GM21528 (cell line): ENCODE data around the gene NDRG2.

Experiments used
- ATAC-seq: cut with Tn5 transposase; IDR thresholded peaks from one replicate; pipeline ENCODE4 v1.9.1; 2021; ENCODE audit warnings: mild to moderate bottlenecking, moderate library complexity; ENCODE audit not compliant: unreplicated experiment, low FRiP score

Gene NDRG2

GRCh38 chr14:21024585-21025370 is at the start of gene NDRG2:
TSS of gene NDRG2 (minus strand) at chr14:21025061. CDS start at chr14:21023315, 1,746 bp downstream.
- no peak for ATAC-seq

- ATAC-seq = no peak
These were observed 49.1 kb upstream of the NDRG2 start for GRCh38 chr14:21073921-21074320.

- no peak for ATAC-seq
These were observed 48.0 kb upstream of the NDRG2 start for GRCh38 chr14:21072781-21073339.

GRCh38 chr14:21072031-21072473 is 47.2 kb upstream of the NDRG2 start:
- no peak for ATAC-seq

GRCh38 chr14:21071225-21072030 is 46.6 kb upstream of the NDRG2 start:
- ATAC-seq = peak; percentile 75

- ATAC-seq = no peak
These were observed 45.9 kb upstream of the NDRG2 start for GRCh38 chr14:21070610-21071224.

GRCh38 chr14:21070083-21070609 is 45.3 kb upstream of the NDRG2 start, which contains the start of gene ARHGEF40:
TSS of gene ARHGEF40 (plus strand) at chr14:21070304. CDS start at chr14:21070397, 93 bp downstream.
- no peak for ATAC-seq

GRCh38 chr14:21069388-21070082 is 44.7 kb upstream of the NDRG2 start:
- ATAC-seq = no peak

GRCh38 chr14:21068521-21069387 is 43.9 kb upstream of the NDRG2 start:
- ATAC-seq = no peak

- no peak for ATAC-seq
These were observed 42.1 kb upstream of the NDRG2 start for GRCh38 chr14:21066882-21067502.

GRCh38 chr14:21063479-21063878 is 38.6 kb upstream of the NDRG2 start:
- ATAC-seq = no peak

GRCh38 chr14:21061347-21061668 is 36.4 kb upstream of the NDRG2 start:
- no peak for ATAC-seq

GRCh38 chr14:21060614-21061346 is 35.9 kb upstream of the NDRG2 start:
- no peak for ATAC-seq

GRCh38 chr14:21059842-21060613 is 35.2 kb upstream of the NDRG2 start:
- ATAC-seq = no peak

- ATAC-seq = no peak
These were observed 34.0 kb upstream of the NDRG2 start for GRCh38 chr14:21058903-21059302.

- ATAC-seq = no peak
These were observed 33.2 kb upstream of the NDRG2 start, which contains the start of gene RNASE8 for GRCh38 chr14:21057803-21058675. TSS of gene RNASE8 (plus strand) at chr14:21057822. CDS start at chr14:21057893, 71 bp downstream.
